GM23248 (cell line): ENCODE results near the gene ATF5.

Experiments used
- EZH2 ChIP-seq: fragments of 200-600 bp; sonication (generic); IDR thresholded peaks from 2 replicates; pipeline ENCODE4 v1.6.1; 2018; ENCODE audit warnings: antibody characterized with exemption, mild to moderate bottlenecking; ENCODE audit not compliant: insufficient read depth, poor library complexity, severe bottlenecking
- EZH2phosphoT487 ChIP-seq: fragments of 200-600 bp; sonication (generic); IDR thresholded peaks from 2 replicates; pipeline ENCODE4 v1.6.1; 2018; ENCODE audit warnings: antibody characterized with exemption, moderate library complexity, mild to moderate bottlenecking, low read depth; ENCODE audit not compliant: insufficient read depth

DNA sequence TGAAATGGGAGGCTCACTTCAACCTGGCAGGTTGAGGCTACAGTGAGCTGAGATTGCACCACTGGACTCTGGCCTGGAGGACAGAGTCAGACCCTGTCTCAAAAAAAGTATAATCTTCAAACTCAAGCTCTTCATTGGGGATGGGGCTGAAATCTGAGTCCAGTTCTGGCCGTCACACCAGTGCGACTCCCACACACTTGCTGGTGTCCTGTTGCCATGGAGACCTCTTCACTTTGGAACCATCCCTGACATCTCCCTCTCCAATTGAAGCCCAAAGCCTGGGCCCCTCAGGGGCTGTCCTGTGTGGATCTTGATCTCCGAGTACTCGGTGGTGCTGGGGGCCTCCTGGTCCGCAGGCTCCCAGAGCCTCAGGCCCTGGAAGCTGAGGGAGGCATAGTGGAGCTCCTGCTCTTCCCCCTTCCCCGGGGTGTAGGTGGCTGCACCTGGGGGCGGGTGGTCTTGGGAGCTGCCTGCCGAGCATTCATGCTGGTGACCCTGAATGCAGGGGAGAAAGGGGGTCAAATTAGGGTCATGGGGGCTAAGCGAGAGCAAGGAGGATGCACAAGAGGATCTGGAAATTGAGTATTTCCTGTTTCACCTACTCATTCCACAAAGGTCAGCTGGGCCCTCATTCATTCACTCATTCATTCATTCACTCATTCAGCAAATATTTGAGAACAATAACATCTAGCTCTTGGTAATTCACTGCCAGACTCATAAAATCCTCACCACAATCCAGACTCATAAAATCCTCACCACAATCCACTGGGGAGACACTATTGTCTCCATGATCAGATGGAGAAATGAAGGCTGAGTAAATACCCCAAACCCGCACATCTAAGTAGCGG lies 21.0 kb downstream of the ATF5 start:
- TF ChIP-seq EZH2 (no peak), EZH2phosphoT487 (no peak)
